HUES64 (cell line): ENCODE data around the gene PLAAT5. TPM values are rescaled to one million over a fixed set of nuclear protein-coding genes. Genes with fewer than 3 reads are reported as not detected.
"Not testable (repeated sequence)": the region's sequence is repeated elsewhere in the genome, so short reads cannot be mapped to it uniquely, and the experiment has no call there.

Source experiments
- H3K27ac ChIP-seq: 2 replicates; pipeline ENCODE4 v1.7.0; 2013; ENCODE audit warnings: low read depth, low read length, inconsistent platforms
- H3K27me3 ChIP-seq: 2 replicates; pipeline ENCODE4 v1.6.1; 2013; ENCODE audit warnings: mild to moderate bottlenecking, low read length; ENCODE audit not compliant: insufficient read depth
- H3K36me3 ChIP-seq: 2 replicates; pipeline ENCODE4 v1.6.1; 2013; ENCODE audit warnings: mild to moderate bottlenecking, low read length; ENCODE audit not compliant: insufficient read depth
- H3K4me1 ChIP-seq: 2 replicates; pipeline ENCODE4 v1.6.1; 2013; ENCODE audit warnings: mild to moderate bottlenecking, low read length, moderate library complexity; ENCODE audit not compliant: insufficient read depth
- H3K4me3 ChIP-seq: 2 replicates; pipeline ENCODE4 v1.5.1; 2013; ENCODE audit warnings: mild to moderate bottlenecking, low read length, moderate library complexity
- H3K9ac ChIP-seq: 2 replicates; pipeline ENCODE4 v1.6.1; 2013; ENCODE audit warnings: mild to moderate bottlenecking, low read depth, low read length
- H3K9me3 ChIP-seq: 2 replicates; pipeline ENCODE4 v1.6.1; 2013; ENCODE audit warnings: low read depth, low read length; ENCODE audit not compliant: insufficient read depth
- WGBS: fragments of 150-250, 120-280 bp; methylation state at CpG from one replicate; pipeline ENCODE4 v1.1.7; 2013; ENCODE audit warnings: missing lambda C conversion rate; 5-methylcytosine and 5-hydroxymethylcytosine counted together
- polyA plus RNA-seq, 2 experiments: library from polyadenylated mRNA; stranded (reverse); fragments of 50-300 nt; gene quantifications; one replicate each; pipeline ENCODE4 v1.2.3, GENCODE V29; 2013

The PLAAT5 gene, protein sequence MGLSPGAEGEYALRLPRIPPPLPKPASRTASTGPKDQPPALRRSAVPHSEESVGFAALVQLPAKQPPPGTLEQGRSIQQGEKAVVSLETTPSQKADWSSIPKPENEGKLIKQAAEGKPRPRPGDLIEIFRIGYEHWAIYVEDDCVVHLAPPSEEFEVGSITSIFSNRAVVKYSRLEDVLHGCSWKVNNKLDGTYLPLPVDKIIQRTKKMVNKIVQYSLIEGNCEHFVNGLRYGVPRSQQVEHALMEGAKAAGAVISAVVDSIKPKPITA
- polyA plus RNA-seq (2013, experiment 1 of 2) = 1.3 TPM
- polyA plus RNA-seq (2013, experiment 2 of 2) = 0.95 TPM

GRCh38 chr11:63490551-63491239 is at the start of gene PLAAT5:
Gene PLAAT5 (minus strand): TSS chr11:63491167. CDS start chr11:63491034, 133 bp downstream.
- H3K4me3 ChIP-seq = peak within 1 kb of the TSS; percentile 48
- no peak within 1 kb of the TSS; the same call in 1 of the 2 replicates for H3K27ac ChIP-seq
- H3K9ac ChIP-seq = peak within 1 kb of the TSS; percentile 51
- peaks cover 20% of the 10 kb centered on the region for H3K9me3 ChIP-seq
- H3K36me3 ChIP-seq = no peaks in the 10 kb centered on the region
- H3K4me1 ChIP-seq = peaks cover 25% of the 10 kb centered on the region; the same call in 1 of the 2 replicates
- WGBS = 93% methylated on average over 60 of the region's 60 CpGs
- peaks cover 4% of the 10 kb centered on the region; the same call in 1 of the 2 replicates for H3K27me3 ChIP-seq

DNA sequence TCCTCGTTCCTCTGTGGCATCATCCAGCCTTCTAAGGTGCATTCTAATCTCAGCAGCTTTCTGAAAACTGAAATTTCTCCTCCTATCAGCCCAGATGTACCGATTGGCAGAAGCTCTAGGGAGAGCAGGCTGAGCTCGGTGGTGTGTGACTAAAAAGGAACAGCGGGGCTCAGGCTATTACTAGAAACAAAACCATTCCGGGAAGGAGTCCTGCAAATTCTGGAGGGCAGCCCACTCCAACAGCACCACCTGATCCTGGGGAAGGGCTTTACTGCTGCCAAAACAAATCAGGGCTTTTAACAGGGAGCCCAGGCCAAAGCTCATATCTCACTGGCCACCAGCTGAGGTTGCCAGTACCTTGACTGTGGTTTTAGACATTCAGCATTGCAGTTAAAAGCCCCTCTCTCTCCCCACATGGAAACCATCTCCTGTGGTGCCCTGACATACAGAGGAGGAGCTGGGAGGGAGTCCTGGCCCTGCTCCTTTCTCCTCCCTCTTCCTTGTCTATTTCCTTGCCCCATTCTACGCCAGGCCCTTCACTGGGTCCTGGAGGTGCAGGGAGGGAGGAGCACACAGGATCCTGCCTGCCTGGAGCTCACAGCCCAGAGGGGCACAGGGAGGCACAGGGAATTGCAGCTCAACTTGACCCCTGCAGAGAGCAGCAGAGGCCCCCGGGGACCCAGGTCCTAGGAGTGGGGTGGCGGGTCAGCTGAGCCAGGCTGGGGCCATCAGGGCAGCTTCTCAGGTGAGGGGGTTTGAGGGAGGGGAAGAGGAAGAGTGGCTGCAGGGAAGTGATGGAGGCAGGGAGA is 46.5 kb upstream of the PLAAT5 start:
- Histone ChIP-seq H3K27ac (no peak overlapping the region), H3K4me1 (peaks cover 22% of the 10 kb centered on the region), H3K9me3 (no peaks in the 10 kb centered on the region), H3K9ac (no peak overlapping the region), H3K36me3 (no peaks in the 10 kb centered on the region), H3K27me3 (no peaks in the 10 kb centered on the region), H3K4me3 (no peak overlapping the region)
- WGBS = 86% methylated on average over 8 of the region's 8 CpGs

DNA sequence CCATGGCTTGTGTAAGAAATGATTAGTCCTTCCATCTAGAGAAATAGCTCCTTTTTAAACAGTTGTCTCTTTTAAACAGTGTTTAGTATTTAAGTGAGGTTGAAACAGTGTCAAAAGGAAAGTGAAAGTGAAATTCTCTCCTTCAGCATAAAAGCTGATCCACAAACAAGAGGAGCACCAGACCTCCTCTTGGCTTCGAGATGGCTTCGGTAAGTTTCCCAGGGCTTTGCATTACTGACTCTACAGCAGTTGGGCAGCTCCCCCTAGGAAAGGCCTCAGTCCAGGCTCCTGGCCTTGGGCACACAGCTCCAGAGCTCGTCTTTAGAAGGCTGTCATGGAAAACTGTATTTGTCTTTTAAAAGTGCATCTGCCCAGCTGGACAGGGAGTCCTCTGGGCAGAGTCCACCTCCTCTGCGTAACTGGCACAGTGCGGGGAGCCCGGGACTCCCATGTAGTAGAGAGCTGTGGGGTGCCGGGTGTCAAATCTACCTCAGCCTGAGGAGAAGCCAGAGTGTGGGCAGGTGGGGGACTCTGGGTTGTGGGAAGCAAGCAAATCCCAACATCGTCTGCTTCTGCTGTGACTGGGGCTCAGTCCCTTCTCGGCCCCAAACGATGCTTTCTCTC is 45.8 kb upstream of the PLAAT5 start, which contains the start of gene PLAAT4:
PLAAT4 (plus strand) TSS at position 140 of the 624 bp plus-strand sequence; CDS start at position 201, 61 bp downstream.
- Histone ChIP-seq H3K4me3 (no peak within 1 kb of the TSS), H3K27ac (no peak within 1 kb of the TSS)

GRCh38 chr11:63535734-63536133 is 44.8 kb upstream of the PLAAT5 start:
- H3K4me1 ChIP-seq = peaks cover 33% of the 10 kb centered on the region
- 94% methylated on average over 1 of the region's 1 CpG for WGBS
- no peak overlapping the region for H3K9ac ChIP-seq
- no peaks in the 10 kb centered on the region for H3K27me3 ChIP-seq
- no peak overlapping the region for H3K4me3 ChIP-seq
- H3K9me3 ChIP-seq = no peaks in the 10 kb centered on the region
- no peak overlapping the region for H3K27ac ChIP-seq
- no peaks in the 10 kb centered on the region for H3K36me3 ChIP-seq

More for the DNA sequence above, 45.8 kb upstream of the PLAAT5 start, which contains the start of gene PLAAT4:
- Histone ChIP-seq H3K9ac (no peak within 1 kb of the TSS), H3K4me1 (peaks cover 26% of the 10 kb centered on the region), H3K9me3 (no peaks in the 10 kb centered on the region), H3K36me3 (no peaks in the 10 kb centered on the region), H3K27me3 (no peaks in the 10 kb centered on the region)
- 90% methylated on average over 10 of the region's 10 CpGs for WGBS

DNA sequence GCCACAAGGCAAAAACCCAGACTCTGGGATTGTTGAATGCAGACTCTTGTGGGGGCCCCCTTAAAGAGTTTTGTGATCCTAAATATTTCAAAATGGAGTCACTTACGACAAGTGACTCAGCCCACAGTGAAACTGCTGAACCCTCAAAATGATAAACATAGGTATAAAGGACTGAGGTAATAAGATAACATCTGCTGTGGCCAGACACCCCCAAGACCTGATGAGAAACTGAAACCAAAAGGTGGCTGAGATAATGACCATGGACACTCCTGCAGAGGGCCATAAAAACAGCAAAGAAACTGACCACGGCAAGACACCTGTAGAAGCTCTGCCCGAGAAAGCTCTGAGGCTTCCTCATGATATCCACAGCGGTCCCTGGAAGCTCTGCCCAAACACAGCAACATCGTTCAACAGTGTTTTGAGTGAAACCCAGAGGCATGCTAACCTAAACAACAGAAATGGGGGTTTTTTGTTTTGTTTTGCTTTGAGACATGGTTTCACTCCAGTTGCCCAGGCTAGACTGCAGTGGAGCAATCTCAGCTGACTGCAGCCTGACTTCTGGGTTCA is 44.0 kb upstream of the PLAAT5 start:
- Histone ChIP-seq H3K27me3 (no peaks in the 10 kb centered on the region), H3K27ac (no peak overlapping the region), H3K4me1 (peaks cover 35% of the 10 kb centered on the region), H3K9ac (no peak overlapping the region), H3K4me3 (no peak overlapping the region), H3K36me3 (no peaks in the 10 kb centered on the region), H3K9me3 (no peaks in the 10 kb centered on the region)
- 94% methylated on average over 5 of the region's 5 CpGs for WGBS

- H3K27me3 ChIP-seq = no peaks in the 10 kb centered on the region
- H3K36me3 ChIP-seq = no peaks in the 10 kb centered on the region
- H3K27ac ChIP-seq = no peak overlapping the region
- H3K4me3 ChIP-seq = no peak overlapping the region
- H3K9ac ChIP-seq = no peak overlapping the region
- WGBS = 94% methylated on average over 3 of the region's 3 CpGs
- H3K9me3 ChIP-seq = no peaks in the 10 kb centered on the region
- H3K4me1 ChIP-seq = peaks cover 44% of the 10 kb centered on the region
Observed at GRCh38 chr11:63534076-63534475, 43.1 kb upstream of the PLAAT5 start.

GRCh38 chr11:63532799-63533475 is 42.0 kb upstream of the PLAAT5 start:
- Histone ChIP-seq H3K36me3 (no peaks in the 10 kb centered on the region), H3K4me3 (no peak overlapping the region), H3K4me1 (peaks cover 48% of the 10 kb centered on the region), H3K9me3 (no peaks in the 10 kb centered on the region), H3K27me3 (no peaks in the 10 kb centered on the region), H3K9ac (0 out of 2 replicates have a peak overlapping the region, but pooled peaks have one; percentile 58), H3K27ac (peak overlapping the region; percentile 100)
- WGBS = 56% methylated on average over 4 of the region's 4 CpGs

DNA sequence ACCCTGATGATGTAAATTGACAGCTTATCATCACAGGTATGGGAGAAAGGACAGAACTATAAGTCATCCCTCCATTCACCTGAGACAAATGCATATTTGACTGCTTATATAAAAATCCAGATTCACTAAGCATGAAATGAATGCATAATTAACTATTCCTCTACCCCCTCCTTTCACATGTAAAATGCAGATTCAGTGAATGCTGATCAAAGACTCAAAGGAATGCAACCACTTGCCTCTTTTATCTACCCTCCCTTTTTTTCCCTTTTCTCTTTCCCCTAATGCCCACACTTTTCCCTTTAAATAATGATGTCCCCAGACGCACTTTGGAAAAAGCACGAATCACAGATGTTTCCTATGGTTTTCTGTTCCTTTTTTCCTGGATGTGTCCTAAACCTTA is 41.1 kb upstream of the PLAAT5 start:
- no peaks in the 10 kb centered on the region for H3K36me3 ChIP-seq
- 18% methylated on average over 2 of the region's 2 CpGs for WGBS
- H3K27me3 ChIP-seq = no peaks in the 10 kb centered on the region
- peak overlapping the region; percentile 58 for H3K9ac ChIP-seq
- peaks cover 53% of the 10 kb centered on the region for H3K4me1 ChIP-seq
- H3K9me3 ChIP-seq = no peaks in the 10 kb centered on the region
- peak overlapping the region; percentile 15; the same call in 1 of the 2 replicates for H3K4me3 ChIP-seq
- H3K27ac ChIP-seq = peak overlapping the region; percentile 100

DNA sequence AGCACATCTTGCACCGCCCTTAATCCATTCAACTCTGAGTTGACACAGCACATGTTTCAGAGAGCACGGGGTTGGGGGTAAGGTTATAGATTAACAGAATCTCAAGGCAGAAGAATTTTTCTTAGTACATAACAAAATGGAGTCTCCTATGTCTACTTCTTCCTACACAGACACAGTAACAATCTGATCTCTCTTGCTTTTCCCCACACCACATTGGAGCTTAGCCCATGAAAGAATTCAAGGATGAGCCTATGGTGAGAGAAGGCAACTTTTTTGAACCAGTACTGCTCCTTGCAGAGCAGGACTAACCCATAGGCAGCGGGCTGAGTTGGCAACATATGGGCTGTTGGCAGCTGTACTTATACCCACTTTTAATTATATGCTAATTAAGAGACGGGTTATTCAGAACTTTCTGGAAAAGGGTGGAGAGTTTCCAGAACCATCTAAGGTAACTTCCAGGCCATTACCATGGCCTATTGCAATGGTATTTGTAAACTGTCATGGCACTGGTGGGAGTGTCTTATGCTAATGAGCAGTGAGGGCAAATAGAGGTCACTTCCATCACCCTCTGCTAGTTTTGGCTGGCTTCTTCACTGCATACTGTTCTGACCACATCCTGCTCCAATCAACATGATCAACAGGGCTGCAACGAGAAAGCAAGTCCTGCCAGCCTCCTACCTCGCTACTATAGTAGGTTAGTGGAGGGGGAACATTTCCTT is 40.3 kb upstream of the PLAAT5 start:
- Histone ChIP-seq H3K27ac (peak overlapping the region; percentile 100), H3K9ac (peak overlapping the region; percentile 77), H3K4me3 (peak overlapping the region; percentile 17; the same call in 1 of the 2 replicates), H3K4me1 (peaks cover 52% of the 10 kb centered on the region)
- H3K36me3 ChIP-seq, H3K27me3 ChIP-seq, H3K9me3 ChIP-seq: not testable (repeated sequence)
- WGBS = 39% methylated on average over 3 of the region's 6 CpGs
